IMR-90 (cell line): ENCODE measurements around the gene SCN8A. TPM values are rescaled to one million over a fixed set of nuclear protein-coding genes. Genes with fewer than 3 reads are reported as not detected.

Experiments
- ATAC-seq: fragments of 200-7000 bp; cut with Tn5 transposase; 2 replicates; pipeline ENCODE4 v1.9.1; 2020; ENCODE audit warnings: low read depth, mild to moderate bottlenecking, moderate library complexity
- BruUV-seq: library from RNA; stranded (reverse); fragments of 400-500 nt; replicated peaks from 2 replicates; lab custom pipeline; 2021; lab: Mats Ljungman, UMichigan
- CTCF ChIA-PET: fragments of 300-600 bp; formaldehyde crosslinking; extraction: SDS; loops from one replicate; lab custom pipeline; 2021; ENCODE audit warnings: antibody characterized with exemption; lab: Yijun Ruan, JAX
- POLR2A ChIA-PET: fragments of 300-600 bp; sonication (Branson Sonifier 250); formaldehyde crosslinking; loops from one replicate; lab custom pipeline; 2022; ENCODE audit warnings: antibody characterized with exemption; ENCODE audit not compliant: unreplicated experiment; lab: Charles Lee
- DNase-seq: peaks from one replicate; pipeline ENCODE4 v3.0.0; 2013
- H2AFZ ChIP-seq: replicated peaks from 2 replicates; pipeline ENCODE3; 2013; ENCODE audit warnings: low read length, mild to moderate bottlenecking; ENCODE audit not compliant: poor library complexity
- H2AK5ac ChIP-seq: 2 replicates; pipeline ENCODE4 v1.6.1; 2013; ENCODE audit warnings: low read depth, low read length, inconsistent platforms
- H2AK9ac ChIP-seq: replicated peaks from 2 replicates; pipeline ENCODE3; 2013; ENCODE audit warnings: mild to moderate bottlenecking, low read depth, low read length, moderate library complexity; ENCODE audit not compliant: poor library complexity
- H2BK120ac ChIP-seq: 2 replicates; pipeline ENCODE4 v1.6.1; 2013; ENCODE audit warnings: low read depth, low read length, inconsistent platforms
- H2BK15ac ChIP-seq: 3 replicates; pipeline ENCODE4 v1.6.1; 2013; ENCODE audit warnings: low read depth, low read length, inconsistent platforms
- H2BK20ac ChIP-seq: 2 replicates; pipeline ENCODE4 v1.6.1; 2013; ENCODE audit warnings: low read depth, mild to moderate bottlenecking, inconsistent platforms, low read length, moderate library complexity
- H2BK5ac ChIP-seq: 2 replicates; pipeline ENCODE4 v1.6.1; 2013; ENCODE audit warnings: mild to moderate bottlenecking, low read depth, low read length, inconsistent platforms; ENCODE audit not compliant: poor library complexity, severe bottlenecking
- H3K14ac ChIP-seq: replicated peaks from 2 replicates; pipeline ENCODE4 v1.6.1; 2013; ENCODE audit warnings: low read depth, low read length, inconsistent platforms
- H3K18ac ChIP-seq: 2 replicates; pipeline ENCODE4 v1.6.1; 2013; ENCODE audit warnings: low read depth, low read length, control low read depth
- H3K23ac ChIP-seq: 2 replicates; pipeline ENCODE4 v1.6.1; 2013; ENCODE audit warnings: low read depth, low read length, inconsistent platforms
- H3K27ac ChIP-seq: 2 replicates; pipeline ENCODE4 v1.5.1; 2013; ENCODE audit warnings: mild to moderate bottlenecking, control low read depth, low read length; ENCODE audit not compliant: insufficient read depth
- H3K27me3 ChIP-seq: 2 replicates; pipeline ENCODE4 v1.6.1; 2013; ENCODE audit warnings: low read length; ENCODE audit not compliant: control insufficient read depth, insufficient read depth
- H3K36me3 ChIP-seq: 2 replicates; pipeline ENCODE4 v1.6.1; 2013; ENCODE audit warnings: low read length, mixed read lengths; ENCODE audit not compliant: control insufficient read depth, insufficient read depth
- H3K4ac ChIP-seq: 2 replicates; pipeline ENCODE4 v1.6.1; 2013; ENCODE audit warnings: low read depth, low read length, inconsistent platforms
- H3K4me1 ChIP-seq: 2 replicates; pipeline ENCODE4 v1.6.1; 2013; ENCODE audit warnings: low read length, mixed read lengths; ENCODE audit not compliant: control insufficient read depth, insufficient read depth
- H3K4me2 ChIP-seq: 2 replicates; pipeline ENCODE4 v1.6.1; 2013; ENCODE audit warnings: low read depth, mild to moderate bottlenecking, control low read depth, low read length, moderate library complexity
- H3K4me3 ChIP-seq: 2 replicates; pipeline ENCODE4 v1.5.1; 2013; ENCODE audit warnings: low read depth, mild to moderate bottlenecking, control low read depth, low read length, moderate library complexity; ENCODE audit not compliant: insufficient read depth
- H3K56ac ChIP-seq: 2 replicates; pipeline ENCODE4 v1.6.1; 2013; ENCODE audit warnings: low read length, inconsistent platforms; ENCODE audit not compliant: insufficient read depth; ENCODE audit errors: extremely low read depth
- H3K79me1 ChIP-seq, 2 experiments: 2 replicates each; pipeline ENCODE4 v1.6.1; 2013; ENCODE audit warnings: low read length in 2 of 2, inconsistent platforms in 1 of 2, low read depth in 1 of 2
- H3K9ac ChIP-seq: 2 replicates; pipeline ENCODE4 v1.6.1; 2013; ENCODE audit warnings: low read depth, low read length, control low read depth
- H3K9me1 ChIP-seq: 2 replicates; pipeline ENCODE4 v1.6.1; 2013; ENCODE audit warnings: low read length, inconsistent platforms; ENCODE audit not compliant: insufficient read depth
- H3K9me3 ChIP-seq: 2 replicates; pipeline ENCODE4 v1.6.1; 2013; ENCODE audit warnings: low read length; ENCODE audit not compliant: control insufficient read depth, insufficient read depth
- H4K20me1 ChIP-seq: 2 replicates; pipeline ENCODE4 v1.6.1; 2013; ENCODE audit warnings: low read length, inconsistent platforms; ENCODE audit not compliant: insufficient read depth
- H4K5ac ChIP-seq: 2 replicates; pipeline ENCODE4 v1.6.1; 2013; ENCODE audit warnings: mild to moderate bottlenecking, low read depth, low read length, control low read depth
- H4K8ac ChIP-seq, 2 experiments: 2 replicates each; pipeline ENCODE4 v1.6.1; 2013; ENCODE audit warnings: low read depth in 2 of 2, low read length in 2 of 2, control low read depth in 1 of 2, inconsistent platforms in 1 of 2
- H4K91ac ChIP-seq: 2 replicates; pipeline ENCODE4 v1.6.1; 2013; ENCODE audit warnings: low read depth, low read length, inconsistent platforms; ENCODE audit not compliant: insufficient read depth
- BHLHE40 ChIP-seq: fragments of 150-350 bp; IDR thresholded peaks from 2 replicates; pipeline ENCODE4 v1.6.1; 2016; ENCODE audit warnings: mild to moderate bottlenecking, low read depth, low read length
- CEBPB ChIP-seq: IDR thresholded peaks from 2 replicates; pipeline ENCODE4 v1.6.1; 2012; ENCODE audit warnings: low read depth, low read length, improper control_type of control experiment
- CTCF ChIP-seq: conservative IDR thresholded peaks from 2 replicates; pipeline ENCODE4 v1.5.1; 2012; ENCODE audit warnings: mild to moderate bottlenecking, low read depth, low read length, improper control_type of control experiment
- ELK1 ChIP-seq: fragments of 150-350 bp; IDR thresholded peaks from 2 replicates; pipeline ENCODE4 v1.6.1; 2016; ENCODE audit warnings: low read depth, mild to moderate bottlenecking, low read length, moderate library complexity, borderline replicate concordance
- FOS ChIP-seq: fragments of 150-350 bp; IDR thresholded peaks from 2 replicates; pipeline ENCODE4 v1.6.1; 2016; ENCODE audit warnings: low read depth, low read length
- MAFK ChIP-seq: IDR thresholded peaks from 2 replicates; pipeline ENCODE4 v1.6.1; 2012; ENCODE audit warnings: low read depth, low read length, improper control_type of control experiment
- MAZ ChIP-seq: IDR thresholded peaks from 2 replicates; pipeline ENCODE4 v1.6.1; 2012; ENCODE audit warnings: low read depth, mild to moderate bottlenecking, low read length, improper control_type of control experiment, moderate library complexity, borderline replicate concordance
- MXI1 ChIP-seq: IDR thresholded peaks from 2 replicates; pipeline ENCODE4 v1.6.1; 2012; ENCODE audit warnings: low read depth, mild to moderate bottlenecking, low read length, moderate library complexity, borderline replicate concordance
- NFE2L2 ChIP-seq: fragments of 150-350 bp; IDR thresholded peaks from 2 replicates; pipeline ENCODE4 v1.6.1; 2016; ENCODE audit warnings: low read depth, mild to moderate bottlenecking, low read length
- POLR2A ChIP-seq: IDR thresholded peaks from 2 replicates; pipeline ENCODE4 v1.6.1; 2012; ENCODE audit warnings: mild to moderate bottlenecking, low read depth, low read length
- RAD21 ChIP-seq: IDR thresholded peaks from 2 replicates; pipeline ENCODE4 v1.6.1; 2012; ENCODE audit warnings: low read length, improper control_type of control experiment
- RCOR1 ChIP-seq: IDR thresholded peaks from 2 replicates; pipeline ENCODE4 v1.6.1; 2012; ENCODE audit warnings: mild to moderate bottlenecking, low read length, improper control_type of control experiment; ENCODE audit not compliant: insufficient replicate concordance
- SMC3 ChIP-seq: fragments of 150-350 bp; IDR thresholded peaks from 2 replicates; pipeline ENCODE4 v1.6.1; 2016; ENCODE audit warnings: low read depth, mild to moderate bottlenecking, antibody characterized with exemption, low read length, moderate library complexity
- USF2 ChIP-seq: fragments of 150-350 bp; IDR thresholded peaks from 2 replicates; pipeline ENCODE4 v1.6.1; 2017; ENCODE audit warnings: mild to moderate bottlenecking, antibody characterized with exemption, low read length, low read depth
- dilution Hi-C: fragments of 300-500 bp; cut with HindIII; formaldehyde crosslinking; loops from one replicate; pipeline ENCODE4 v1.14.3; 2018; ENCODE audit warnings: low sequenced_read_pairs; ENCODE audit not compliant: unreplicated experiment
- in situ Hi-C: fragments of 300-500 bp; cut with MboI; formaldehyde crosslinking; loops from 3 replicates; pipeline ENCODE4 v1.14.3; 2019; ENCODE audit warnings: low sequenced_read_pairs, inconsistent platforms, mixed read lengths
- intact Hi-C: fragments of 100-400 bp; cut with micrococcal nuclease; formaldehyde crosslinking; loops from 2 replicates; pipeline ENCODE4 v1.10.0; 2022
- polyA plus RNA-seq, 3 experiments: library from polyadenylated mRNA; depleted of rRNA; stranded (reverse); fragments of >200 nt; gene quantifications; 2 replicates each; pipeline ENCODE4 v1.2.3, GENCODE V29; 2012; ENCODE audit warnings: low replicate concordance in 1 of 3
- total RNA-seq: library from RNA; depleted of rRNA; stranded (reverse); fragments of >200 nt; gene quantifications from 2 replicates; pipeline ENCODE4 v1.2.3, GENCODE V29; 2012

SCN8A gene
- total and polyA plus RNA-seq, 2 of the 4 experiments (the other 2 are of a cell fraction): 6.9 to 19.7 TPM

- peaks cover 9% of the 10 kb centered on the region for H3K9me1 ChIP-seq
- no peak overlapping the region for H3K56ac ChIP-seq
- H4K5ac ChIP-seq: no peak overlapping the region
- in situ Hi-C loops (no loop called here), intact Hi-C loops (no loop called here), dilution Hi-C loops (no loop called here)
- H3K4me1 ChIP-seq: peaks cover 6% of the 10 kb centered on the region; the same call in 1 of the 2 replicates
- DNase-seq: no peak
- H4K8ac ChIP-seq: no peak overlapping the region
- peaks cover 10% of the 10 kb centered on the region; the same call in 1 of the 2 replicates for H4K20me1 ChIP-seq
- no peaks in the 10 kb centered on the region for H3K36me3 ChIP-seq
- H3K27ac ChIP-seq: no peak overlapping the region
- no peak overlapping the region for H3K4me3 ChIP-seq
- TF ChIP-seq CEBPB (no peak), RAD21 (no peak), MXI1 (no peak), ELK1 (no peak), RCOR1 (no peak), FOS (no peak), MAFK (no peak), NFE2L2 (no peak), USF2 (no peak), BHLHE40 (no peak), CTCF (no peak), MAZ (no peak), POLR2A (no peak), SMC3 (no peak)
- H3K14ac ChIP-seq: no peak overlapping the region
- no peak overlapping the region for H3K9ac ChIP-seq
- H2AFZ ChIP-seq: no peak overlapping the region
- no peak overlapping the region for H3K23ac ChIP-seq
- no peak overlapping the region for H3K4ac ChIP-seq
- no peak overlapping the region for H4K91ac ChIP-seq
- H2BK120ac ChIP-seq: no peak overlapping the region
- H2BK20ac ChIP-seq: no peak overlapping the region
- no peaks in the 10 kb centered on the region for H3K9me3 ChIP-seq
- ATAC-seq: no peak
- ChIA-PET CTCF (interaction anchor here (1.2 kb wide), 1 partner anchor 11 kb away, joined by 3 read pairs; no protein-coding TSS in a partner anchor), POLR2A (no interaction called here)
- H3K4me2 ChIP-seq: no peak overlapping the region
- H2BK5ac ChIP-seq: no peak overlapping the region
- no peak overlapping the region for H2AK5ac ChIP-seq
- no peaks in the 10 kb centered on the region for H3K27me3 ChIP-seq
- H3K79me1 ChIP-seq: peaks cover 31 to 56% of the 10 kb centered on the region in 2 experiments
- no peak overlapping the region for H2BK15ac ChIP-seq
- H3K18ac ChIP-seq: no peak overlapping the region
- no peak overlapping the region for H2AK9ac ChIP-seq
- no TSS peak for BruUV-seq
Measured at GRCh38 chr12:51626629-51627028, 35.6 kb downstream of the SCN8A start.
